A549 (cell line): ENCODE results near the gene ZCCHC24.

Experiments used
- ESRRA ChIP-seq: fragments of 150-350 bp; IDR thresholded peaks from 2 replicates; pipeline ENCODE4 v1.6.1; 2014; ENCODE audit warnings: mild to moderate bottlenecking, low read length, borderline replicate concordance
- HDAC2 ChIP-seq: fragments of 200-600 bp; sonication (generic); IDR thresholded peaks from 2 replicates; pipeline ENCODE4 v1.6.1; 2016
- MAFK ChIP-seq: fragments of 450-650 bp; IDR thresholded peaks from 2 replicates; pipeline ENCODE4 v1.6.1; 2014; ENCODE audit not compliant: partially characterized antibody
- POLR2A ChIP-seq: IDR thresholded peaks from 2 replicates; pipeline ENCODE4 v1.6.1; 2012; ENCODE audit warnings: mild to moderate bottlenecking, low read length
- TF ChIP-seq, protein P1 (sequence below): fragments of >200 bp; sonication (Bioruptor Twin); formaldehyde crosslinking; IDR thresholded peaks from 3 replicates; pipeline ENCODE4 v1.5.1; 2016
- TF ChIP-seq, protein P2 (sequence below): IDR thresholded peaks from 2 replicates; pipeline ENCODE4 v1.6.1; 2012; ENCODE audit warnings: low read depth, borderline replicate concordance

DNA sequence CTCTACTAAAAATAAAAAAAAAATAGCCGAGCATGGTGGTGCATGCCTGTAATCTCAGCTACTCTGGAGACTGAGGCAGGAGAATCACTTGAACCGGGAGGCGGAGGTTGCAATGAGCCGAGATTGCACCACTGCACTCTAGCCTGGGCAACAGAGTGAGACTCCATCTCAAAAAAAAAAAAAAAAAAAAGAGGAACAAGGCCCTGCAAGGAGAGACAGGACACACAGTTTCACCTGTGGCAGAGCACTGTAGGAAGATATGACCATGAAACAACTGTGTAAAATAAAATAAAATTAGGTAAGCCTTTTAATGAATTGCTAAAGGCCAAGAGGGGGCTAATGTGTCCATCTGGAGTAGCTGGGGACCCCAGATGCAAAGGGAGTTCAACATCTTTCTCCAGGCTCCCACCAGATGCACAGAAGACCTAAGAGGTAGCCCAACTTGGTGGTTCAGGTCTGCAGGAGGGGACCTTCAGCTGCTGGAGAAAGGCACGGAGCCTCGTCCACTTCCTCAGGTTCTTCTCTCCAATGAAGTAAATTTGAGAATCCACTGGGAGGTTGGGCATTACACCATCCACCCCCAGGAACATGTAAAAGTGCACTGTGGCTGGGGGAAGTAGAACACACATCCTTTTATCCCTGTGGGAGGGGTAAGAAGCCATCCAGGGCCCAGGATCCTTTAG lies 85.5 kb downstream of the ZCCHC24 start:
- TF ChIP-seq, protein P1, sequence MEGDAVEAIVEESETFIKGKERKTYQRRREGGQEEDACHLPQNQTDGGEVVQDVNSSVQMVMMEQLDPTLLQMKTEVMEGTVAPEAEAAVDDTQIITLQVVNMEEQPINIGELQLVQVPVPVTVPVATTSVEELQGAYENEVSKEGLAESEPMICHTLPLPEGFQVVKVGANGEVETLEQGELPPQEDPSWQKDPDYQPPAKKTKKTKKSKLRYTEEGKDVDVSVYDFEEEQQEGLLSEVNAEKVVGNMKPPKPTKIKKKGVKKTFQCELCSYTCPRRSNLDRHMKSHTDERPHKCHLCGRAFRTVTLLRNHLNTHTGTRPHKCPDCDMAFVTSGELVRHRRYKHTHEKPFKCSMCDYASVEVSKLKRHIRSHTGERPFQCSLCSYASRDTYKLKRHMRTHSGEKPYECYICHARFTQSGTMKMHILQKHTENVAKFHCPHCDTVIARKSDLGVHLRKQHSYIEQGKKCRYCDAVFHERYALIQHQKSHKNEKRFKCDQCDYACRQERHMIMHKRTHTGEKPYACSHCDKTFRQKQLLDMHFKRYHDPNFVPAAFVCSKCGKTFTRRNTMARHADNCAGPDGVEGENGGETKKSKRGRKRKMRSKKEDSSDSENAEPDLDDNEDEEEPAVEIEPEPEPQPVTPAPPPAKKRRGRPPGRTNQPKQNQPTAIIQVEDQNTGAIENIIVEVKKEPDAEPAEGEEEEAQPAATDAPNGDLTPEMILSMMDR, result no peak
- TF ChIP-seq POLR2A (no peak), ESRRA (no peak), HDAC2 (no peak), MAFK (no peak)
- TF ChIP-seq, protein P2, sequence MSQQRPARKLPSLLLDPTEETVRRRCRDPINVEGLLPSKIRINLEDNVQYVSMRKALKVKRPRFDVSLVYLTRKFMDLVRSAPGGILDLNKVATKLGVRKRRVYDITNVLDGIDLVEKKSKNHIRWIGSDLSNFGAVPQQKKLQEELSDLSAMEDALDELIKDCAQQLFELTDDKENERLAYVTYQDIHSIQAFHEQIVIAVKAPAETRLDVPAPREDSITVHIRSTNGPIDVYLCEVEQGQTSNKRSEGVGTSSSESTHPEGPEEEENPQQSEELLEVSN, result no peak
